Stimulated activated effector memory CD8-positive, alpha-beta T cell treated with anti-CD3 and anti-CD28 coated beads, Interleukin-12 subunit alpha, Interleukin-12 subunit beta, amount 100 ng/mL, for 72 hours (primary cell): ENCODE results near the gene SEC14L3.
A peak's percentile ranks its signal among the peaks of the same experiment; 100 is the strongest.

Source experiments
- ATAC-seq: fragments of 150-1000 bp; cut with Tn5 transposase; 2 replicates; pipeline ENCODE4 v1.10.0; 2021
- DNase-seq, 2 donors: peaks; one replicate each; pipeline ENCODE4 v3.0.0; 2021 to 2022; ENCODE audit warnings: low spot score in 2 of 2
- H3K27ac Mint-ChIP-seq: one replicate; pipeline ENCODE4 v1.8.0; 2022; ENCODE audit warnings: mild to moderate bottlenecking, mixed read lengths
- H3K36me3 Mint-ChIP-seq: one replicate; pipeline ENCODE4 v1.8.0; 2022; ENCODE audit warnings: mild to moderate bottlenecking, mixed read lengths
- H3K4me1 Mint-ChIP-seq: one replicate; pipeline ENCODE4 v1.8.0; 2022; ENCODE audit warnings: mixed read lengths
- H3K4me3 Mint-ChIP-seq: one replicate; pipeline ENCODE4 v1.8.0; 2022; ENCODE audit warnings: mild to moderate bottlenecking, mixed read lengths
- H3K9me3 Mint-ChIP-seq: one replicate; pipeline ENCODE4 v1.8.0; 2022; ENCODE audit warnings: mixed read lengths

The SEC14L3 gene

GRCh38 chr22:30439226-30439625 is 32.6 kb downstream of the SEC14L3 start:
- DNase-seq (no peak), ATAC-seq (no peak)
- Mint-ChIP-seq H3K36me3 (peaks cover 10% of the 10 kb centered on the region), H3K4me3 (no peak overlapping the region), H3K4me1 (peaks cover 37% of the 10 kb centered on the region), H3K27ac (no peak overlapping the region), H3K9me3 (peaks cover 7% of the 10 kb centered on the region)

- no peak for DNase-seq
- Mint-ChIP-seq H3K4me3 (no peak overlapping the region), H3K4me1 (peaks cover 40% of the 10 kb centered on the region), H3K36me3 (peaks cover 10% of the 10 kb centered on the region), H3K27ac (peak overlapping the region; percentile 2), H3K9me3 (peaks cover 7% of the 10 kb centered on the region)
- ATAC-seq, result no peak
Observed at GRCh38 chr22:30438559-30438958, 33.3 kb downstream of the SEC14L3 start.

- no peak for ATAC-seq
- peak overlapping the region; percentile 78 for H3K4me3 Mint-ChIP-seq
- H3K36me3 Mint-ChIP-seq, result no peaks in the 10 kb centered on the region
- H3K27ac Mint-ChIP-seq, result peak overlapping the region; percentile 97
- H3K4me1 Mint-ChIP-seq, result peaks cover 23% of the 10 kb centered on the region
- no peak for DNase-seq
- H3K9me3 Mint-ChIP-seq, result peaks cover 7% of the 10 kb centered on the region
Observed at GRCh38 chr22:30436196-30436595, 35.6 kb downstream of the SEC14L3 start.

- Mint-ChIP-seq H3K36me3 (peaks cover 2% of the 10 kb centered on the region), H3K4me1 (peaks cover 23% of the 10 kb centered on the region), H3K4me3 (peak overlapping the region; percentile 78), H3K27ac (peak overlapping the region; percentile 97), H3K9me3 (peaks cover 7% of the 10 kb centered on the region)
- peak; percentile 72 for ATAC-seq
- peak; percentile 29 to 82 for DNase-seq
Observed at GRCh38 chr22:30435674-30436126, 36.1 kb downstream of the SEC14L3 start.

GRCh38 chr22:30434843-30435242 is 37.0 kb downstream of the SEC14L3 start:
- Mint-ChIP-seq H3K9me3 (peaks cover 7% of the 10 kb centered on the region), H3K36me3 (peaks cover 10% of the 10 kb centered on the region), H3K4me1 (peaks cover 23% of the 10 kb centered on the region), H3K27ac (peak overlapping the region; percentile 97), H3K4me3 (peak overlapping the region; percentile 78)
- no peak for ATAC-seq
- no peak for DNase-seq

GRCh38 chr22:30433773-30434172 is 38.0 kb downstream of the SEC14L3 start:
- Mint-ChIP-seq H3K9me3 (peaks cover 7% of the 10 kb centered on the region), H3K4me1 (peaks cover 23% of the 10 kb centered on the region), H3K4me3 (no peak overlapping the region), H3K36me3 (peaks cover 20% of the 10 kb centered on the region), H3K27ac (peak overlapping the region; percentile 97)
- DNase-seq (no peak), ATAC-seq (no peak)

DNA sequence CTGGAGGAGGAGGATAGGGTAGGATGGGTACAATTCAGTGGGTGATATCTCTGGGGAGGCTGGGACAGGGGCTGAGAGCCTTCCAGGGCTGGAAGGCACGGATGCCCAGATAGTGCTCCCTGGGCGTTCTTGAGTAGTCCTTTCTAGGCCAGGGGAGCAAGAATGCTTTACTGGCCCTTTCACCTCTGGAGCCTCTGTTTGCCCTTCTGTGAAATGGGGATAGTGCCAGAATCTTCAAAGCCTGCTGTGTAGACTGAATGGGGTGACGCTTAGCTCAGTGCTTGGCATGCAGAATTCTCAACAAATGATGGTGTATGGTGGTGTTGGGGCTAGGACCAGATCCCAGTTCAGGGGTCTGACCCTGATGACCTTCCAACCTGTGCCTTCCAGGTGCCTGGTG is 38.6 kb downstream of the SEC14L3 start:
- H3K4me1 Mint-ChIP-seq, result peaks cover 23% of the 10 kb centered on the region
- no peak overlapping the region for H3K27ac Mint-ChIP-seq
- peaks cover 25% of the 10 kb centered on the region for H3K36me3 Mint-ChIP-seq
- no peak overlapping the region for H3K4me3 Mint-ChIP-seq
- ATAC-seq (no peak), DNase-seq (no peak)
- H3K9me3 Mint-ChIP-seq, result peaks cover 7% of the 10 kb centered on the region

DNA sequence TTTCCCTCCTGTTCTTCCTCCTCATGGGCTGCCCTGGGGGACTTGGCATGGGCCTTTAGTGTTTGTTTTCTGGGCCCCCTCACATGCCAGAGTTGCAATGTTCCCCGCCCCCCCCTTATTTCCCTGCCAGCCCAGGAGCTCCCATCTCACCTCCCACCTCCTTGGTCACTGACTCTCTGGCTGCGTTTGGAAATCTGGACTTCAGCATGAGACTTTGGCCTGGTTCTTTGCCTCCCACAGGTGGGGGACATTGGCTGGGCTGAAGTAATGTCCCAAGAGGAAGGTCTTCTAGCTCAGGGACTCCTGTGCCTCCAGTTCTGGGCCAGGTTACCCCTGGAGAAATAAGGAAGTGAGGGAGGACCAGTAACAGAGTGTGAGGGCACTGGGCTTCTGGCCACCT is 39.3 kb downstream of the SEC14L3 start:
- no peak overlapping the region for H3K4me3 Mint-ChIP-seq
- H3K4me1 Mint-ChIP-seq, result peaks cover 27% of the 10 kb centered on the region
- ATAC-seq, result no peak
- H3K27ac Mint-ChIP-seq, result no peak overlapping the region
- peaks cover 32% of the 10 kb centered on the region for H3K36me3 Mint-ChIP-seq
- DNase-seq, result no peak
- peaks cover 7% of the 10 kb centered on the region for H3K9me3 Mint-ChIP-seq

GRCh38 chr22:30432096-30432495 is 39.7 kb downstream of the SEC14L3 start:
- Mint-ChIP-seq H3K27ac (no peak overlapping the region), H3K4me1 (peaks cover 31% of the 10 kb centered on the region), H3K9me3 (peaks cover 7% of the 10 kb centered on the region), H3K36me3 (peaks cover 37% of the 10 kb centered on the region), H3K4me3 (no peak overlapping the region)
- DNase-seq (no peak), ATAC-seq (no peak)

GRCh38 chr22:30430933-30431332 is 40.9 kb downstream of the SEC14L3 start:
- ATAC-seq (no peak), DNase-seq (no peak)
- peaks cover 48% of the 10 kb centered on the region for H3K36me3 Mint-ChIP-seq
- H3K4me1 Mint-ChIP-seq, result peaks cover 40% of the 10 kb centered on the region
- H3K27ac Mint-ChIP-seq, result no peak overlapping the region
- no peak overlapping the region for H3K4me3 Mint-ChIP-seq
- H3K9me3 Mint-ChIP-seq, result peaks cover 3% of the 10 kb centered on the region

GRCh38 chr22:30429887-30430286 is 41.9 kb downstream of the SEC14L3 start:
- DNase-seq, result no peak
- H3K4me3 Mint-ChIP-seq, result no peak overlapping the region
- no peak for ATAC-seq
- peaks cover 37% of the 10 kb centered on the region for H3K4me1 Mint-ChIP-seq
- no peak overlapping the region for H3K27ac Mint-ChIP-seq
- peaks cover 57% of the 10 kb centered on the region for H3K36me3 Mint-ChIP-seq
- no peaks in the 10 kb centered on the region for H3K9me3 Mint-ChIP-seq

DNA sequence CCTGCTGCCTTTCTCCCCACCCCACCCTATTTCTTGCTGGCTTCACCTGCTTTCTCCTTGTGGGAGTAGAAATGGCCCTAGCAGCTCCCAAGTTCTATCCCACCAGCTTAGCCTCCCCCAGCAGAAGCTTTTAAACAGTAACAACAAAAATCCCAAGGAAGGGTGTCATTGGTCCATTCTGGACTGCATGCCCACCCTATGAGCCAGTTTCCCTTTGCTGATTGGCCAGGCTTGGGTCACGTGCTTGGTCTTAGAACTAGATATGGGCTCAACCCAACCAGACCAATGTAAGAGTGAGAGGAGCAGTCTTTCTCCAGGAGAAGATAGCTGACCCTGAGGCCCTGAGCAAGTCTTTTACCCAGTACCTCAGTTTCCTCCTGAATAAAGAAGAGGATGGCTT is 43.9 kb downstream of the SEC14L3 start:
- peaks cover 71% of the 10 kb centered on the region for H3K36me3 Mint-ChIP-seq
- no peak for DNase-seq
- peak overlapping the region; percentile 98 for H3K27ac Mint-ChIP-seq
- ATAC-seq, result no peak
- peak overlapping the region; percentile 91 for H3K4me3 Mint-ChIP-seq
- peaks cover 42% of the 10 kb centered on the region for H3K4me1 Mint-ChIP-seq
- no peaks in the 10 kb centered on the region for H3K9me3 Mint-ChIP-seq

GRCh38 chr22:30426388-30427353 is 45.1 kb downstream of the SEC14L3 start:
- Mint-ChIP-seq H3K4me1 (peaks cover 54% of the 10 kb centered on the region), H3K9me3 (no peaks in the 10 kb centered on the region), H3K36me3 (peaks cover 83% of the 10 kb centered on the region), H3K4me3 (peak overlapping the region; percentile 91), H3K27ac (peak overlapping the region; percentile 98)
- ATAC-seq (peak; percentile 61), DNase-seq (peak; percentile 78 to 90)

GRCh38 chr22:30425616-30426387 is 46.0 kb downstream of the SEC14L3 start, which contains the start of gene MTFP1:
Gene MTFP1, plus strand, starts transcription at chr22:30425768. Its CDS starts 112 bp downstream, at chr22:30425880.
- Mint-ChIP-seq H3K9me3 (no peaks in the 10 kb centered on the region), H3K4me1 (peaks cover 59% of the 10 kb centered on the region), H3K4me3 (peak within 1 kb of the TSS; percentile 91), H3K36me3 (peaks cover 83% of the 10 kb centered on the region), H3K27ac (peak within 1 kb of the TSS; percentile 98)
- ATAC-seq (no peak), DNase-seq (peak; percentile 32 to 77)

DNA sequence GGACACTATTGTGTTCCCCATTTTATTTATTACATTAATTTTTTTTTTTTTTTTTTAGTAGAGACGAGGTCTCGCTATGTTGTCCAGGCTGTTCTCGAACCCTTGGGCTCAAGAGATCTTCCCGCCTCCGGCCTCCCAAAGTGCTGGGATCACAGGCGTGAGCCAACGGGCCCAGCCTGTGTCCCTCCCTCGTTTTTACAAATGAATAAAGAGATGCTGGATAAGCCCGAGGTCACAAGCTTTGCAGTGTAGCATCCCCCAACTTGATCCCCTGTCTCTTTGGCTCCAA is 46.5 kb downstream of the SEC14L3 start:
- Mint-ChIP-seq H3K36me3 (peaks cover 79% of the 10 kb centered on the region), H3K9me3 (no peaks in the 10 kb centered on the region), H3K27ac (peak overlapping the region; percentile 98), H3K4me1 (peaks cover 64% of the 10 kb centered on the region), H3K4me3 (peak overlapping the region; percentile 91)
- DNase-seq (no peak), ATAC-seq (no peak)
